DMS 273 treated with DMSO at 0.1 percent for 48 hours (cell line): Measurements from ENCODE around the gene PHKG2.

Experiments
- DNase-seq: peaks from one replicate; lab custom pipeline; 2025; lab: John Stamatoyannopoulos, UW

The PHKG2 gene

GRCh38 chr16:30728321-30728720 lies 19.9 kb upstream of the PHKG2 start:
- no peak for DNase-seq

- no peak for DNase-seq
These were observed 19.1 kb upstream of the PHKG2 start for GRCh38 chr16:30728899-30729672.

GRCh38 chr16:30731411-30731810 lies 16.8 kb upstream of the PHKG2 start:
- no peak for DNase-seq

- DNase-seq = no peak
These were observed 11.0 kb upstream of the PHKG2 start for GRCh38 chr16:30736995-30737793.

- DNase-seq = no peak
These were observed 10.2 kb upstream of the PHKG2 start for GRCh38 chr16:30737794-30738648.

GRCh38 chr16:30738984-30739951 lies 9.0 kb upstream of the PHKG2 start:
- no peak for DNase-seq

GRCh38 chr16:30740364-30741251 lies 7.6 kb upstream of the PHKG2 start:
- DNase-seq = no peak

GRCh38 chr16:30741461-30741914 lies 6.7 kb upstream of the PHKG2 start:
- no peak for DNase-seq

GRCh38 chr16:30743716-30744115 lies 4.5 kb upstream of the PHKG2 start:
- DNase-seq = no peak

- no peak for DNase-seq
These were observed 4.0 kb upstream of the PHKG2 start for GRCh38 chr16:30744183-30744582.

GRCh38 chr16:30745082-30745481 lies 3.1 kb upstream of the PHKG2 start:
- no peak for DNase-seq

GRCh38 chr16:30746638-30747175 lies 1.5 kb upstream of the PHKG2 start:
- DNase-seq = no peak

GRCh38 chr16:30747331-30747730 lies 894 bp upstream of the PHKG2 start:
- no peak for DNase-seq

- no peak for DNase-seq
These were observed 615 bp downstream of the PHKG2 start for GRCh38 chr16:30748634-30749445.

GRCh38 chr16:30750201-30750600 lies 2.0 kb downstream of the PHKG2 start:
- no peak for DNase-seq

GRCh38 chr16:30750876-30751465 lies 2.7 kb downstream of the PHKG2 start:
- DNase-seq = no peak

- no peak for DNase-seq
These were observed 5.4 kb downstream of the PHKG2 start for GRCh38 chr16:30753596-30753995.

- DNase-seq = no peak
These were observed 7.9 kb downstream of the PHKG2 start for GRCh38 chr16:30755955-30756780.
